ENCODE measurements around the gene PPP2R5B. TPM values are rescaled to one million over a fixed set of nuclear protein-coding genes. Genes with fewer than 3 reads are reported as not detected.
A peak's percentile ranks its signal among the peaks of the same experiment; 100 is the strongest.

The PPP2R5B gene
- total and polyA plus RNA-seq, 9 of the 15 experiments (the other 6 are each of a cell fraction or from before 2014, with no cell fraction given): 0.10 to 7.8 (median 3.3) TPM

DNA sequence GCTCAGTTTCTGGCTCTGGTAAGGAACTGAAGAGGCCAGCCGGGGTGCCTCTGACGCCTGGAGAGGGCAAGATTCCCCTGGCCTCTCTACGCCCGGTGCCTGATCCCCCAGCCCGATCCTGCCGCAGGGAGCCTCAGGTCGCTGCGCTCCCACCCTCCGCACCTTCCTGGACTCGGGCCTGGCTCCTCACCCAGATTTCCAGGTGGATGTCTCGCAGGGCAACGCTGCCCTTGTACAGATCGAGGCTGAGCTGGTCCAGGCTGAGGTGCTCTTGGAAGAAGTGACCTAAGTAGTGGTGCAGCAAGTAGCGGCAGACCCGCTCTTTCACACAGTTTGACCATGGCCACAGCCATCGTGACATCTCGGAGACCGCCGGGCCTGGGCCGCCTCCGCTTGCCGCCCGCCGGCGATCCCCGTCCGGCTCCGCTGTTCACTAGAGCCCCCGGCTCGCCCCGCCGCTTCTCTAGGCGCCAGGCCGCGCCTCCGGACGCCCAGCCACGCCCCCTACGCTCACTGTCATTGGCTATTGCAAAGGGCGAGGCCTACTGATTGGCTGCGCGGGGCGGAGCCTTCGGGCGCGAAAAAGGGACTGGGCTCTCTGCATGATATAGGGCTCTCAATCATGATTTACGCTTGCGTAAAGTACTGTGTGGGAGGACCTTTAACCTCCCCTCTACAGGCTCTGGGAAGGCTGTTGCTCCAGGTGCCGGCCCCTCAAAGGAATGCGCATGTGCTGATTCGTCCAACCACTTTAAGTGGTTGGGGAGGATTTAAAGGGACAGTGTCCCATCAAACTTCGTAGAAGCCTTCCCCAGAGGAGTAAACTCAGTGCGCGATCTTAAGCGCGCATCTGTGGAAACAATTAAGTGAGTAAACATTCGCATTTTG, 7.5 kb upstream of the PPP2R5B start, which contains the start of gene ATG2A (continued):
- no peak for TF ChIP-seq POLR3G (IDR thresholded peaks at IDR 0.05; ENCODE audit: extremely low read depth, insufficient read length, insufficient replicate concordance)
- no peak for TF ChIP-seq ZNF696 (CRISPR knock-in tag; conservative IDR thresholded peaks at IDR 0.05)
- TF ChIP-seq, protein P1, sequence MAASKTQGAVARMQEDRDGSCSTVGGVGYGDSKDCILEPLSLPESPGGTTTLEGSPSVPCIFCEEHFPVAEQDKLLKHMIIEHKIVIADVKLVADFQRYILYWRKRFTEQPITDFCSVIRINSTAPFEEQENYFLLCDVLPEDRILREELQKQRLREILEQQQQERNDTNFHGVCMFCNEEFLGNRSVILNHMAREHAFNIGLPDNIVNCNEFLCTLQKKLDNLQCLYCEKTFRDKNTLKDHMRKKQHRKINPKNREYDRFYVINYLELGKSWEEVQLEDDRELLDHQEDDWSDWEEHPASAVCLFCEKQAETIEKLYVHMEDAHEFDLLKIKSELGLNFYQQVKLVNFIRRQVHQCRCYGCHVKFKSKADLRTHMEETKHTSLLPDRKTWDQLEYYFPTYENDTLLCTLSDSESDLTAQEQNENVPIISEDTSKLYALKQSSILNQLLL (CRISPR knock-in tag; IDR thresholded peaks at IDR 0.05; ENCODE audit: borderline replicate concordance): no peak
- no peak for TF ChIP-seq FOXJ2 (tag; IDR thresholded peaks at IDR 0.05)
- no peak for TF ChIP-seq ZNF785 (CRISPR knock-in tag; IDR thresholded peaks at IDR 0.05)
- TF ChIP-seq, protein P2, sequence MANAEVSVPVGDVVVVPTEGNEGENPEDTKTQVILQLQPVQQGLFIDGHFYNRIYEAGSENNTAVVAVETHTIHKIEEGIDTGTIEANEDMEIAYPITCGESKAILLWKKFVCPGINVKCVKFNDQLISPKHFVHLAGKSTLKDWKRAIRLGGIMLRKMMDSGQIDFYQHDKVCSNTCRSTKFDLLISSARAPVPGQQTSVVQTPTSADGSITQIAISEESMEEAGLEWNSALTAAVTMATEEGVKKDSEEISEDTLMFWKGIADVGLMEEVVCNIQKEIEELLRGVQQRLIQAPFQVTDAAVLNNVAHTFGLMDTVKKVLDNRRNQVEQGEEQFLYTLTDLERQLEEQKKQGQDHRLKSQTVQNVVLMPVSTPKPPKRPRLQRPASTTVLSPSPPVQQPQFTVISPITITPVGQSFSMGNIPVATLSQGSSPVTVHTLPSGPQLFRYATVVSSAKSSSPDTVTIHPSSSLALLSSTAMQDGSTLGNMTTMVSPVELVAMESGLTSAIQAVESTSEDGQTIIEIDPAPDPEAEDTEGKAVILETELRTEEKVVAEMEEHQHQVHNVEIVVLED (CRISPR knock-in tag; IDR thresholded peaks at IDR 0.05): peak; percentile 36; the same call in 1 of the 2 replicates
- TF ChIP-seq CREB1 (IDR thresholded peaks at IDR 0.05): no peak; the same call in 1 of the 2 replicates
- TF ChIP-seq CREB1 (CRISPR knock-in tag; IDR thresholded peaks at IDR 0.05): peak; percentile 56
- TF ChIP-seq CCNT2 (IDR thresholded peaks at IDR 0.05; ENCODE audit: borderline replicate concordance, extremely low read depth, insufficient read length, low read depth, low read length): peak; percentile 66
- TF ChIP-seq, protein P3, sequence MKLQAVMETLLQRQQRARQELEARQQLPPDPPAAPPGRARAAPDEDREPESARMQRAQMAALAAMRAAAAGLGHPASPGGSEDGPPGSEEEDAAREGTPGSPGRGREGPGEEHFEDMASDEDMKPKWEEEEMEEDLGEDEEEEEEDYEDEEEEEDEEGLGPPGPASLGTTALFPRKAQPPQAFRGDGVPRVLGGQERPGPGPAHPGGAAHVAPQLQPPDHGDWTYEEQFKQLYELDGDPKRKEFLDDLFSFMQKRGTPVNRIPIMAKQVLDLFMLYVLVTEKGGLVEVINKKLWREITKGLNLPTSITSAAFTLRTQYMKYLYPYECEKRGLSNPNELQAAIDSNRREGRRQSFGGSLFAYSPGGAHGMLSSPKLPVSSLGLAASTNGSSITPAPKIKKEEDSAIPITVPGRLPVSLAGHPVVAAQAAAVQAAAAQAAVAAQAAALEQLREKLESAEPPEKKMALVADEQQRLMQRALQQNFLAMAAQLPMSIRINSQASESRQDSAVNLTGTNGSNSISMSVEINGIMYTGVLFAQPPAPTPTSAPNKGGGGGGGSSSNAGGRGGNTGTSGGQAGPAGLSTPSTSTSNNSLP (IDR thresholded peaks at IDR 0.05; ENCODE audit: borderline replicate concordance, low read depth, low read length): peak; percentile 31; the same call in 1 of the 2 replicates
- TF ChIP-seq, protein P4, sequence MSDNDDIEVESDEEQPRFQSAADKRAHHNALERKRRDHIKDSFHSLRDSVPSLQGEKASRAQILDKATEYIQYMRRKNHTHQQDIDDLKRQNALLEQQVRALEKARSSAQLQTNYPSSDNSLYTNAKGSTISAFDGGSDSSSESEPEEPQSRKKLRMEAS (CRISPR knock-in tag; IDR thresholded peaks at IDR 0.05): peak; percentile 80
- TF ChIP-seq, protein P5, sequence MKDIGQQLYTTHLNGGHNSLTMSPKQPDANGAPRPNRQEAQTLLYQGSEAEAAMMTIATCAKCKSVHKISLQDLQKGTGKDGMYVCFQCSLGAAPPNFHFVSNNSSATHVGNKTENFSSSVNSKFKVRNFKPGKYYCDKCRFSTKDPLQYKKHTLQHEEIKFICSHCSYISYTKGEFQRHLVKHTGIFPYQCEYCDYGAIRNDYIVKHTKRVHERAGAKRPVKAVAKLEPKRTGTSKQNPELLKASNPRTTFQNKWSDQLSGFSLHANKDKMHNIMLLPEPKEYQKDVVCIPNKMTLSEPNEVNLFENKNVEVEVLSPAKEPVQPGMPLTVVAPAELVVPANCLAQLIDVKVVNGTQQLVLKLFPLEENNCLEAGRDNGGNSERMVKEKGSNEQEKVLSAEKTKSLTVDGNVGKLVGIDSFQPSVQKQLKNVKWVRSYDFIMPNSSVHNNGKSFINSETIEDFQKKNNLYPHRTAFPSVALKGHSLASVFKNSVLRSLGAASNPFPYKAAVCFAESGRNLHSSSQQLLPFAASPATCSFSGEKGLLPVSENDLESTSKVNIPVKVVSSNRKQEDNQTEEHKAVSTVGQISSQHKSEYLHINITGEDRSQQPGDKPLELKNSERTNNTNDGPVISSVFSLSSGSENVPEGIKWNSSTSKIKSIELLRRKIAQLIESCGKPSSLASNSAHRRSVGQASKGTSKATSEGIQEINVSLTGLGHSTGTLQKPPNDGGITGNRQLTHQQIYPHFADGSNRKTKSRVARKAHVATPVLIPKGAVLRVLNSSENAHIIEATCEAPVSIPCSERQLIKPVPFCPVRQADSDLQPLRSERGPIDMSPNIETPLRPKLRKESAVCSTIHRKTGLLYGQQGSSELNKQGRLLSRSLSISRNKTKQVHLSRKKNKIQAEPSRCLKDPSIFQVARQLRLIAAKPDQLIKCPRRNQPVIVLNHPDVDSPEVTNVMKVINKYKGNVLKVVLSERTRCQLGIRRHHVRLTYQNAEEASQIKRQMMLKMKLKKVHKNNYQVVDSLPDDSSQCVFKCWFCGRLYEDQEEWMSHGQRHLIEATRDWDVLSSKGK (CRISPR knock-in tag; IDR thresholded peaks at IDR 0.05): no peak
- peak; percentile 44 for TF ChIP-seq SAP30 (IDR thresholded peaks at IDR 0.05; ENCODE audit: borderline replicate concordance, insufficient read depth, low read depth, low read length, poor library complexity, severe bottlenecking)
- TF ChIP-seq ZNF77 (CRISPR knock-in tag; IDR thresholded peaks at IDR 0.05): no peak
- TF ChIP-seq CBFB (CRISPR knock-in tag; IDR thresholded peaks at IDR 0.05): no peak
- TF ChIP-seq PHF20 (IDR thresholded peaks at IDR 0.05; ENCODE audit: partially characterized antibody): peak; percentile 74
- peak; percentile 88 for TF ChIP-seq ZBTB7A (IDR thresholded peaks at IDR 0.05; ENCODE audit: borderline replicate concordance, control insufficient read depth, low read depth, low read length)
- TF ChIP-seq CREM (IDR thresholded peaks at IDR 0.05; ENCODE audit: low read depth): no peak
